HG02763 (cell line): ENCODE measurements around the gene ODF2.

Source experiments
- ATAC-seq: cut with Tn5 transposase; IDR thresholded peaks from one replicate; pipeline ENCODE4 v1.9.1; 2021; ENCODE audit warnings: mild to moderate bottlenecking, moderate library complexity; ENCODE audit not compliant: unreplicated experiment

ODF2 gene

DNA sequence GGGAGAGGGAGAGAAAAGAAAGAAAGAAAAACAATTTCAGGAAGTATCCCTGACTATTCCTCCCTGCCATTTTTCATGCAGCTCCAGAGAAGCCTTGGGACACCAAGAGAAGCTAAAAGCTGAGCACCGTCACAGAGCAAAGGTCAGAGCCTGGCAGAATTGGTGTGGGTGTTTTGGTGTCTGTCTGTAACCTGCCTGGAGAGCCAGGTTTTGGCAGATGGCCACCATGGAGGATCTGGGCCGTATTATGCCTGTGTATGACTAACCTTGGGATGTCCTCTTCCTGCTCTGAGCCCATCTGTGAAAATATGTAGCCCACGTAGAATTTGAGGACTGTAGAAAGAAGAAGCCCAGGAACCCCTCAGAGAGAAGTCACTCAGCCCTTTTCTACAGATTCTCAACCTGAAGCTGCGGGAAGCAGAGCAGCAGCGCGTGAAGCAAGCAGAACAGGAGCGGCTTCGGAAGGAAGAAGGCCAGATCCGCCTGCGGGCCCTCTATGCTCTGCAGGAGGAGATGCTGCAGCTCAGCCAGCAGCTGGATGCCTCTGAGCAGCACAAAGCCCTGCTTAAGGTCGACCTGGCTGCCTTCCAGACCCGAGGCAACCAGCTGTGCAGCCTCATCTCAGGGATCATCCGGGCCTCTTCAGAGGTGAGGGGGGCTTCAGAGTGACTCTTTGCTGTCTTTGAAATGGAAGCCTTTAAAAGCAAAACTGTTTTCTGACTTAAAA lies 67.6 kb downstream of the ODF2 start:
- no peak for ATAC-seq

DNA sequence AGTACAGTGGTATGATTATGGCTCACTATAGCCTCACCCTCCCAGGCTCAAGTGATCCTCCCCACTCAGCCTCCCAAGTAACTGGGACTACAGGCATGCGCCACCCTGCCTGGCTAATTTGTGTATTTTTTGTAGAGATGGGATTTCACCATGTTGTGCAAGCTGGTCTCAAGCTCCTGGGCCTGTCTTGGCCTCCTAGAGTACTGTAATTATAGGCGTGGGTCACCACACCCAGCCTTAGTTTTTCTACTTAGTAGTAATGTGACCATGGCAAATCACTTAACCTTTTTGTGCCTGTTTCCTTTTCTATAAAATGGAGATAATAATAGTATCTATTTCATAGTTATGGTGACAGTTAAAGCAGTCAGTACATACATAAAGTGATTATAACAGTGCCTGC lies 70.9 kb downstream of the ODF2 start:
- ATAC-seq = no peak

DNA sequence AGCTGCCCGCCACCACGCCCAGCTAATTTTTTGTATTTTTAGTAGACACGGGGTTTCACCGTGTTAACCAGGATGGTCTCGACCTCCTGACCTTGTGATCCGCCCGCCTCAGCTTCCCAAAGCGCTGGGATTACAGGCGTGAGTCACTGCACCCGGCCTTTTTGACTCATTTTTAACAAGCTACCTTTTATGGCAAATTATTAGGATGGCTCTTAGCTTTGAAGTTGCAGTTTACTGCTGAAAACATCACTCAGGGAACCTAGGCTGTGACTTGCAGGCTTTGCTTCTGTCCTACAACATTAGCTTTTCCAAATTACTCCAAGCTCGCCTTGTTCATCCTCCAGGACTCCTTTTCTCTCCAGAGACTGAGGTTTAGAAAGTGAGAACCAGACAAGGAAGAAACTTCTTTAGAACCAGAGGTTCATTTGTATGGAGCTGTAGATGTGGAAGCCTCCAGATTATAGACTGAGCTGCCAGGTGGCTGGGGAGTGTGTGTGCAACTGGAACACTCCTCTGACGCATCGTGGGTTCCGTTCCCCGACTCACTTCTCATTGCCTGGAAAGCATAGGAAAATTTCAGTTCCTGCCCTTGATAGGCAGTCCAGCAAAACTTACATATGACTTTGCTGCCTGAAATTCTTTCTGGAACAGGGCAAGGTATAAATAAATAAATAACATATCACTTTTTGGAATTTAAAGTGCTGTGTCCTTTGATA lies 72.8 kb downstream of the ODF2 start:
- no peak for ATAC-seq

DNA sequence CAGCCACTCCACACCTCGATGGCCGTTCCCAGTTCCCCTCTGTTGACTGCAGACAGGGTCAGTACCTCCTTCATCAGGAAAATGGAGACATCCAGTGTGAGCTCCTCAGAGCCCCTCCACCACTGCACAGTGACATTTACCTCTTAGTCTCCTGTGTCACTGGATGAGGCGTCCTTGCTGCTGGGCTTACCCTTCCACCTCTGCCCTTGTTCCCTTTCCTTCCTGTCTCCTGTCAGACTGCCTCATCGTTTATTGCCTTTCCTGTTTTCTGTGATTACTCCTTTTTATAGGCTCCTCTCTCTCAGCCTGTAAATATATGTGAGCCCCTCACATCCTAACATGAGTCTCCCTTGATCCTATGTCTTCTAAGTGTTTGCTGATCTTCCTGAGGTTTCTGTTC lies 73.4 kb downstream of the ODF2 start:
- no peak for ATAC-seq

DNA sequence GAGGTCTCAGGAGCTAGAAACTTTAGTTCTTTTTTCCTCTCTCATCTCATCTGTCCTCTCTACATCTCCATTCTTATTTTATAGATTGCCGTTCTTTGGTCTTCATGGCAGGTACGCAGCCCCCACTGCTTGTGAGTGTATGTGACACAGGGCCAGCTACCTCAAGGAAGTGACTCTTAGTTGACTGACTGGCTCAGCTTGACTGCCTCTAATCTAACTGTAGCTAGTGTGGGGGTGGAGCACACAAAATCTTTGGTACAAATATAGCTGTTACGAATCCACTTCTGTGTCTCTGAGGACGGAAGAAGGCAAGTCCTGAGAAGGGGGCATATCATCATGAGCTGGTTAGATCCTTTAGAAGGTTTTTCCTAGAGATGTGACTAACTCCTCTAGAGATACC lies 76.8 kb downstream of the ODF2 start:
- no peak for ATAC-seq

DNA sequence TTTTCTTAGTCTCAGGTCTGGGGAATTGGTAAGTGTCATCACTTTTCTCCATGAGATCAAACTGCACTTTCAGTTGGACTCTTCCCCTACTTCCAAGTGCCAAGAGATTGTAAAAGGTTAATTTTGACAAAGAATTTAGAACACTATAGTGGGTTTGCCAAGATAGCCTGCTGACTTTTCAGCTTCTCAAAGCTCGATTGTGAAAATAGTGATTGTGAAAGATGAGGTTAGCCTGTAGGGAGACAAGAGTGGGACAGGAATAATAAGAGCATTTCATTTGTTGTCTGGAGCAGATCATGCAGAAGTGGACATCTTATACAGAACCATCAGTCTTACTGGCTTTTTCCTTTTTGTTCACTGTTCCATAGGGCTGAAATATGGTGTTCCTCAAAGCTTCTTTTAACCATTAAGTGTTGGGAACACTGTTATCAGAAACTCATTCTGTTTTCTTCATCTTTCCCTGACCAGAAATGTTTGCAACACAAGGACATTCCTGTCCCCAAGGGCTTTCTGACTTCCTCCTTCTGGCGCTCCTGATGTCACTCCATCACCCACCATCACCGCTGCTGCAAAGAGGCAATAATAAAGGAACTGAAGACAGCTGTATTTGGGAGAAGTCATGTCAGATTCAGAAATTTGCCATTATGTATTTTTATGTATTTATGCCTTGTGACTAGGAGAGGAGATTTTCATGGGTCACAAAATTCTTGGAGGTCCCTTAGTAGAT lies 85.0 kb downstream of the ODF2 start:
- ATAC-seq = no peak

DNA sequence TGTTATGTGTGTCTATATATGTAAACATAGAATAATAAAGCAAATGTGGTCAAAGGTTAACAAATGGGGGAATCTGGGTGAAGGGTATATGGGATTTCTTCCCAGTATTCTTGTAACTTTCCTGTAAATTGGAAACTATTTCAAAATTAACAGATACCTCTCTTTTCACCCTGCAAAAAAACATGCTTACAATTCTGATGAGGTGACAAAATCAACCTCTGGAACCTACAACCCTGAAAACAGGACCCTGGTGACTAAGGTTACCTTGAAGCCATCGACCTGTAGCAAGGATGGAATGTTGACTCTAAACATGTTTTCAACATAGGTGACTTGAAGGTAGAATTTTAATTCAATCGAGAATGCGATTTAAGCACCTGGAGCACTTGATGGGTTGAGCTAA lies 90.7 kb downstream of the ODF2 start:
- ATAC-seq = no peak

DNA sequence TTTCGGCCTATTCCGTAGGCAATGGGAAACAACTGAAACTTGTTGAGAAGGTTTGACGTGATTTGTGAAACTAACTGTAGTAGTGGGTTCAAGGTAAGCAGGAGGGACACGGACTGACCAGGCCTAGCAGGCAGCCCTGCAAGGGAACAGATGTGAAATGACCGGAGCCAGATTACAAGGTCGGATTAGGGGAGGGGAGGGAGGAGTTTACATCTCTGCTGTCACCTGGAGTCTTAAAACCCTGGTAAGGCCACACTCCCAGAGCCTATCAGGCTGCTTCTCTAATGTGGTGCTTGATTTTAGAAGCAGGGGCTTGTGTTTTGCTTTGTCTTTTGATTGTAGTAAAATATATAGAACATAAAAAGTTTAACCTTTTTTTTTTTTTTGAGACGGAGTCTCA lies 93.1 kb downstream of the ODF2 start:
- ATAC-seq = no peak

DNA sequence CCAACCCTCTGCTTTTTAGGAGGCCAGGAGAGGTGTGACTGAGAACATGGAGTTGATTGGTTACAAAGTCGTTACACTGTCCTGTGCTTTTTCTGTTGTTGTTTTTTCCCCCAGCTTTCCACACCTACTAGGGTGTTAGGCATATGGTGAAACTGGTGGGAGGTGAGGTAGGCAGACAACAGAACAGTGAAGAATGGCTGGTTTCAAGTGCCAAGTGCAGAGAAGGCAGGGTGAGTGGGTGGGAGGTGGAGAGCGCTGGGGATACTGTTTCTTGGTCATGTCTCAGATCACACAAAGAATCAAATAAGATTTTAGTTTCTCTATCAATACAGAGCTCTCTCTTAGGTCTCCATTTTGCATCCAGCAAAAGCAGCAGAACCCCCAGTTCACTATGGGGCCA lies 94.4 kb downstream of the ODF2 start:
- no peak for ATAC-seq
